Thymus (tissue), 11 donors: ENCODE measurements around the gene SLC38A3. TPM values are rescaled to one million over a fixed set of nuclear protein-coding genes. Genes with fewer than 3 reads are reported as not detected.

Experiments
- DNase-seq, 9 donors: peaks; one replicate each; pipeline ENCODE4 v3.0.0-alpha.2; 2013; ENCODE audit warnings: low spot score in 9 of 9, low read depth in 6 of 9, missing footprints in 1 of 9
- H3K27ac ChIP-seq, 2 donors: one replicate each; pipeline ENCODE4 v1.5.1; 2013; ENCODE audit warnings: control low read depth in 1 of 2, low read depth in 1 of 2, low read length in 1 of 2, mild to moderate bottlenecking in 1 of 2, moderate library complexity in 1 of 2
- H3K27me3 ChIP-seq, 2 donors: one replicate each; pipeline ENCODE4 v1.5.1; 2013; ENCODE audit warnings: low read length in 1 of 2; ENCODE audit not compliant: control insufficient read depth in 2 of 2, insufficient read depth in 1 of 2
- H3K36me3 ChIP-seq, 2 donors: one replicate each; pipeline ENCODE4 v1.5.1; 2013; ENCODE audit warnings: low read length in 1 of 2, mild to moderate bottlenecking in 1 of 2, moderate library complexity in 1 of 2; ENCODE audit not compliant: control insufficient read depth in 2 of 2, insufficient read depth in 2 of 2
- H3K4me1 ChIP-seq, 2 donors: one replicate each; pipeline ENCODE4 v1.5.1; 2013; ENCODE audit warnings: low read length in 2 of 2; ENCODE audit not compliant: control insufficient read depth in 2 of 2, insufficient read depth in 2 of 2
- H3K4me3 ChIP-seq, 2 donors: one replicate each; pipeline ENCODE4 v1.5.1; 2013; ENCODE audit warnings: low read length in 2 of 2, control low read depth in 1 of 2, mild to moderate bottlenecking in 1 of 2
- H3K9me3 ChIP-seq, 2 donors: one replicate each; pipeline ENCODE4 v1.5.1; 2013; ENCODE audit warnings: low read length in 1 of 2, mild to moderate bottlenecking in 1 of 2; ENCODE audit not compliant: control insufficient read depth in 2 of 2, insufficient read depth in 1 of 2
- WGBS: extraction: QIAGEN DNeasy Blood & Tissue Kit; methylation state at CpG from one replicate; pipeline ENCODE4 v1.1.7; 2013; 5-methylcytosine and 5-hydroxymethylcytosine counted together
- polyA plus RNA-seq: library from polyadenylated mRNA; stranded (reverse); fragments of 200-250 nt; gene quantifications from one replicate; pipeline ENCODE4 v1.2.3, GENCODE V29; 2013
- total RNA-seq: library from RNA; stranded (reverse); fragments of 120-200 nt; gene quantifications from one replicate; pipeline ENCODE4 v1.2.4, GENCODE V29; 2013
- donor health status: healthy.

SLC38A3 gene
- total and polyA plus RNA-seq, 2 donors, result 0.05 to 0.18 TPM

DNA sequence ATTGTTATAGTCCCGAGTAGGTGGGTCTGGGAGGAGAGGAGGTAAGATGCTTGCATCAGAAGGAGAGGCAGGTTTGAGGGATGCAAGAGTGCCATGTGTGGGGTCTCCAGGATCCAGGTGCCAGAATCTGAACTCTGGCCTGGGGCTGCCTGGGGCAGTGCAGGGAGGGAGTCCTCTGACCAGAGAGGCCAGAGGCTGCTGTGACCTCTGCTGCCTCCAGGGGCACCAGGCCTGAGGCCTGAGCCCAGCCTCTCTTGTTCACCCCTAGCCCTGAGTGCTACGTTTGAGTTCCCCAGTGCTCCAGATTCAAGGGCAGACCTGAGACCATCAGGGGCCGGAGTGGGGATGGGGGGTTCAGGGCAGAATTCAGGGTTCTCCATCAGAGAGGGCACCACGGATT, 7.4 kb downstream of the SLC38A3 start:
- H3K4me1 ChIP-seq, result no peaks in the 10 kb centered on the region
- 94% methylated on average over 4 of the region's 4 CpGs for WGBS
- H3K27me3 ChIP-seq, result peaks cover 3 to 15% of the 10 kb centered on the region in 2 donors
- no peak overlapping the region for H3K27ac ChIP-seq
- H3K4me3 ChIP-seq, result no peak overlapping the region
- H3K9me3 ChIP-seq, result no peaks in the 10 kb centered on the region
- DNase-seq, result no peak
- no peaks in the 10 kb centered on the region for H3K36me3 ChIP-seq

- Histone ChIP-seq H3K4me3 (no peak overlapping the region), H3K27me3 (peaks cover under 1 to 11% of the 10 kb centered on the region in 2 donors), H3K9me3 (no peaks in the 10 kb centered on the region), H3K27ac (no peak overlapping the region), H3K36me3 (no peaks in the 10 kb centered on the region), H3K4me1 (no peaks in the 10 kb centered on the region)
- WGBS, result 98% methylated on average over 3 of the region's 3 CpGs
- no peak for DNase-seq
These were observed 7.9 kb downstream of the SLC38A3 start for GRCh38 chr3:50212971-50213370.

- no peaks in the 10 kb centered on the region for H3K9me3 ChIP-seq
- no peak overlapping the region for H3K4me3 ChIP-seq
- H3K27me3 ChIP-seq, result peaks cover 0 to 10% of the 10 kb centered on the region in 2 donors
- 94% methylated on average over 12 of the region's 12 CpGs for WGBS
- H3K36me3 ChIP-seq, result no peaks in the 10 kb centered on the region
- no peak overlapping the region for H3K27ac ChIP-seq
- DNase-seq, result no peak
- H3K4me1 ChIP-seq, result no peaks in the 10 kb centered on the region
These were observed 8.3 kb downstream of the SLC38A3 start for GRCh38 chr3:50213373-50213772.

DNA sequence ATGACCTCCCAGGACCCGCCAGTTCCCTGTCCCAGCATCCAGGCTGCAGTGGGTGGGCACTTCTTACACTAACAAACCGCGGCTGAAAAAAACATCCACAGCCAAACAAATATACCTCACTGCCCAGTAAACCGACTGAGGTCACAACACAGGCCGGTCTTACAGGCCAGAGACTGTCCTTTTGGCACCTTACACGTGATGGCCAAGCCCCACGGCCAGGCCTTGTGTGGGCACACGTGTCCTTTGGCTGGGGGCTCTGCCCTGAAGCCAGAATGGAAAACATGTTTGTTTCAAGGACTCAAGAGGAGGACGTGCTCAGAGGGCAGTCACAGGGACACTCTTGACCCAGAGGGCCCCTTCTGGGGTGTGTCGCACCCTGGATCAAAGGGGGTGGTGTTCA, 9.8 kb downstream of the SLC38A3 start:
- Histone ChIP-seq H3K27ac (no peak overlapping the region), H3K27me3 (peaks cover 0 to 3% of the 10 kb centered on the region in 2 donors)
- 94% methylated on average over 10 of the region's 10 CpGs for WGBS

DNA sequence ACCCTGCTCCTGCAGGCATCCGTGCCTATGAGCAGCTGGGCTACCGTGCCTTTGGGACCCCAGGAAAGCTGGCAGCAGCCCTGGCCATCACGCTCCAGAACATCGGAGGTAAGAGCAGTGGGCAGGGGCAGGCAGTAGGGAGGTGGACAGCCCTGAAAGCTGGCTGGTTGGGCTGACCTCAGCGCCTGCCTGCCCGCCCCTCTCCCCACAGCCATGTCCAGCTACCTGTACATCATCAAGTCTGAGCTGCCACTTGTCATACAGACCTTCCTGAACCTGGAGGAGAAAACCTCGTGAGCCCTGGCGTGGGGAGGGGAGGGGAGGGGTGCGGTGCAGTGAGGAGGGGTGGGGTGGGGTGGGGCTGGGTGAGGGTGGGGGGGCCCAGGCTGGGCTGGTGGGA, 10.5 kb downstream of the SLC38A3 start:
- Histone ChIP-seq H3K27me3 (no peaks in the 10 kb centered on the region), H3K36me3 (no peaks in the 10 kb centered on the region), H3K4me1 (peaks cover 0 to 5% of the 10 kb centered on the region in 2 donors), H3K4me3 (no peak overlapping the region), H3K9me3 (no peaks in the 10 kb centered on the region), H3K27ac (no peak overlapping the region)
- 90% methylated on average over 9 of the region's 9 CpGs for WGBS
- DNase-seq, result no peak

More for the DNA sequence above, 9.8 kb downstream of the SLC38A3 start:
- no peak for DNase-seq
- H3K4me1 ChIP-seq, result no peaks in the 10 kb centered on the region
- H3K36me3 ChIP-seq, result no peaks in the 10 kb centered on the region
- no peak overlapping the region for H3K4me3 ChIP-seq
- no peaks in the 10 kb centered on the region for H3K9me3 ChIP-seq

DNA sequence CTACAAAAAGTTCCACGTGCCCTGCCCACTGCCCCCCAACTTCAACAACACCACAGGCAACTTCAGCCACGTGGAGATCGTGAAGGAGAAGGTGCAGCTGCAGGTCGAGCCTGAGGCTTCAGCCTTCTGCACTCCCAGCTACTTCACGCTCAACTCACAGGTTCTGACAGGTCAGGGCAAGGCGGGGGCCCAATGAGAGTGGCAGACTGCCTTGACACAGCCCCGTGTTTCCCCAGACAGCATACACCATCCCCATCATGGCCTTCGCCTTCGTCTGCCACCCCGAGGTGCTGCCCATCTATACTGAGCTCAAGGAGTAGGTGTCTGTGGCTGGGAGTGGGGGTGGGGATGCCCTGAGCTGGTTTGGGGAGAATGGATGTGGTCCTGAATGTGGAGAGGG, 12.6 kb downstream of the SLC38A3 start:
- Histone ChIP-seq H3K27ac (no peak overlapping the region), H3K27me3 (no peaks in the 10 kb centered on the region), H3K4me1 (peaks cover 0 to 19% of the 10 kb centered on the region in 2 donors), H3K4me3 (no peak overlapping the region), H3K9me3 (no peaks in the 10 kb centered on the region), H3K36me3 (no peaks in the 10 kb centered on the region)
- DNase-seq, result no peak
- 90% methylated on average over 10 of the region's 10 CpGs for WGBS

GRCh38 chr3:50218448-50218847, 13.4 kb downstream of the SLC38A3 start:
- peaks cover 0 to 19% of the 10 kb centered on the region in 2 donors for H3K4me1 ChIP-seq
- H3K27ac ChIP-seq, result no peak overlapping the region
- H3K4me3 ChIP-seq, result no peak overlapping the region
- H3K27me3 ChIP-seq, result no peaks in the 10 kb centered on the region
- no peak for DNase-seq
- H3K36me3 ChIP-seq, result no peaks in the 10 kb centered on the region
- 97% methylated on average over 17 of the region's 17 CpGs for WGBS
- H3K9me3 ChIP-seq, result no peaks in the 10 kb centered on the region

DNA sequence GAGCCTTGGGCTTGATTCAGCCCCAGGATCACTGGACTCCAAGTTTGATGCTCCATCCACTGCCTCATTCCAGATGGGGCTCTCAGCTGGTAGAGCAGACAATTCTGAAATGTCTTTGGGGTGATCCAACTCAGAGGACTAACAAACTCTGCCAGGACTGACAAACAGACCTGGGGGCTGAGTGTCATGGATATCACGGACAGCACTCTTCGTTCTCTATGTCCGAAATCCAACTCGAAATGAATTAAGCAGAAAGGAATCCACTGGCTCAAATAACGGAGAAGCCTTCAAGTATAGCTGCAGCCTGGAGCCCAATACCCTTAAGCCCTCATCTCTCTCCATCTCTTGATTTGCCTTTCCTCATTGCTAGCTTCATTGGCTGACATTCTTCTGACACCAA, 14.2 kb downstream of the SLC38A3 start:
- peaks cover 0 to 19% of the 10 kb centered on the region in 2 donors for H3K4me1 ChIP-seq
- 96% methylated on average over 5 of the region's 5 CpGs for WGBS
- DNase-seq, result no peak
- no peak overlapping the region for H3K4me3 ChIP-seq
- no peak overlapping the region for H3K27ac ChIP-seq
- no peaks in the 10 kb centered on the region for H3K27me3 ChIP-seq
- H3K36me3 ChIP-seq, result no peaks in the 10 kb centered on the region
- H3K9me3 ChIP-seq, result no peaks in the 10 kb centered on the region

GRCh38 chr3:50220109-50220508, 15.0 kb downstream of the SLC38A3 start:
- H3K27me3 ChIP-seq, result peaks cover 0 to 2% of the 10 kb centered on the region in 2 donors
- H3K4me3 ChIP-seq, result no peak overlapping the region
- H3K36me3 ChIP-seq, result no peaks in the 10 kb centered on the region
- no peak for DNase-seq
- peaks cover 0 to 19% of the 10 kb centered on the region in 2 donors for H3K4me1 ChIP-seq
- H3K27ac ChIP-seq, result no peak overlapping the region
- 85% methylated on average over 6 of the region's 6 CpGs for WGBS
- H3K9me3 ChIP-seq, result no peaks in the 10 kb centered on the region

- H3K4me1 ChIP-seq, result peaks cover 0 to 23% of the 10 kb centered on the region in 2 donors
- DNase-seq, result no peak
- H3K4me3 ChIP-seq, result no peak overlapping the region
- no peaks in the 10 kb centered on the region for H3K9me3 ChIP-seq
- no peak overlapping the region for H3K27ac ChIP-seq
- H3K36me3 ChIP-seq, result no peaks in the 10 kb centered on the region
- peaks cover 0 to 6% of the 10 kb centered on the region in 2 donors for H3K27me3 ChIP-seq
- WGBS, result 48% methylated on average over 4 of the region's 4 CpGs
These were observed 16.0 kb downstream of the SLC38A3 start for GRCh38 chr3:50221051-50221410.
